HG02678 (cell line): Measurements from ENCODE around the gene SPOCK3.

Experiments
- ATAC-seq: cut with Tn5 transposase; IDR thresholded peaks from one replicate; pipeline ENCODE4 v1.9.1; 2021; ENCODE audit warnings: mild to moderate bottlenecking, moderate library complexity; ENCODE audit not compliant: unreplicated experiment

The SPOCK3 gene

GRCh38 chr4:166688835-166689234 is 545.5 kb downstream of the SPOCK3 start:
- no peak for ATAC-seq

- no peak for ATAC-seq
Measured at GRCh38 chr4:166687828-166688227, 546.5 kb downstream of the SPOCK3 start.
